ENCODE data around the gene ZBTB42. TPM values are rescaled to one million over a fixed set of nuclear protein-coding genes. Genes with fewer than 3 reads are reported as not detected.
"Not testable (repeated sequence)": the region's sequence is repeated elsewhere in the genome, so short reads cannot be mapped to it uniquely, and the experiment has no call there.

The ZBTB42 gene
- total RNA-seq, 4 donors from 2014 or later, result 3.0 to 8.0 (median 6.3) TPM

GRCh38 chr14:104808456-104808855 is 7.6 kb downstream of the ZBTB42 start:
- TF ChIP-seq, protein P1, sequence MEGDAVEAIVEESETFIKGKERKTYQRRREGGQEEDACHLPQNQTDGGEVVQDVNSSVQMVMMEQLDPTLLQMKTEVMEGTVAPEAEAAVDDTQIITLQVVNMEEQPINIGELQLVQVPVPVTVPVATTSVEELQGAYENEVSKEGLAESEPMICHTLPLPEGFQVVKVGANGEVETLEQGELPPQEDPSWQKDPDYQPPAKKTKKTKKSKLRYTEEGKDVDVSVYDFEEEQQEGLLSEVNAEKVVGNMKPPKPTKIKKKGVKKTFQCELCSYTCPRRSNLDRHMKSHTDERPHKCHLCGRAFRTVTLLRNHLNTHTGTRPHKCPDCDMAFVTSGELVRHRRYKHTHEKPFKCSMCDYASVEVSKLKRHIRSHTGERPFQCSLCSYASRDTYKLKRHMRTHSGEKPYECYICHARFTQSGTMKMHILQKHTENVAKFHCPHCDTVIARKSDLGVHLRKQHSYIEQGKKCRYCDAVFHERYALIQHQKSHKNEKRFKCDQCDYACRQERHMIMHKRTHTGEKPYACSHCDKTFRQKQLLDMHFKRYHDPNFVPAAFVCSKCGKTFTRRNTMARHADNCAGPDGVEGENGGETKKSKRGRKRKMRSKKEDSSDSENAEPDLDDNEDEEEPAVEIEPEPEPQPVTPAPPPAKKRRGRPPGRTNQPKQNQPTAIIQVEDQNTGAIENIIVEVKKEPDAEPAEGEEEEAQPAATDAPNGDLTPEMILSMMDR (IDR thresholded peaks at IDR 0.05), result no peak
- no peak for ATAC-seq (ENCODE audit: low FRiP score)
- no peak for DNase-seq (ENCODE audit: low spot score)

DNA sequence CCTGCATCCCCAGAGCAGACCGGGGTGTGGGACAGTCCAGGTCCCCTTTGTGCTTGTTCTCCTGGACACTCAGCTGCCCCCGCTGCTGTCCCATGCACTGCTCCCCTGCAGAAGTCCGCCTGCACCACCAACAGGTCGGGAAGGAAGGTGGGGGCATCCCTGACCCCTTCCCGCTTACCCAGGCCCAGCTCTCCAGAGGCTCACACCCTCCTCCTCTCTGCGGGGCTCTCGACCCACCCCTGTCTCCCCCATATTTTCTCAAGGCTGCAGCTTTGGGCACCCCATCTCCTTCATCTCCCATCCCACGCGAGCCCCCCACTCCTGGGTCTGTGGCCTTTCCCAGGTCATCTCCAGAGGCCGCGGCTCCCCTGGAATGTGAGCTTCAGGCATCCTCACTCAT is 9.4 kb downstream of the ZBTB42 start:
- TF ChIP-seq, protein P1 (IDR thresholded peaks at IDR 0.05), result no peak
- ATAC-seq (ENCODE audit: low FRiP score) (no peak), DNase-seq (ENCODE audit: low spot score) (no peak)

DNA sequence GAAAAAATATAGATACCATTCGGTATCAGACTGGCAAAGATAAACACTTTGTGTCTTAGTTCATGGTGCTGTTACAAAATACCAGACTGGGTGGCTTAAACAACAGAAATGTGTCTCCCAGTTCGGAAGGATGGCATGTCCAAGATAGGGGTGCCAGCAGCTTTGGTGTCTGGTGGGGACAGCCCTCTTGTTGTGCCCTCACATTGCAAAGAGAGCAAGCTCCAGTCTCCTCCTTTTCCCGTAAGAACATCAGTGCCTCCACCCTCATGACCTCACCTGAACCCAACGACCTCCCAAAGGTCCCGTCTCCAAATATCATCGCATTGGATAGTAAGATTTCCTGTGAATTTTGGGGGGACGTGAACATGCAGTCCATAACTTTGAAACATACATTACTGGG is 12.4 kb downstream of the ZBTB42 start:
- TF ChIP-seq, protein P1 (IDR thresholded peaks at IDR 0.05), result no peak
- no peak for ATAC-seq (ENCODE audit: low FRiP score)
- DNase-seq (ENCODE audit: low spot score), result no peak

DNA sequence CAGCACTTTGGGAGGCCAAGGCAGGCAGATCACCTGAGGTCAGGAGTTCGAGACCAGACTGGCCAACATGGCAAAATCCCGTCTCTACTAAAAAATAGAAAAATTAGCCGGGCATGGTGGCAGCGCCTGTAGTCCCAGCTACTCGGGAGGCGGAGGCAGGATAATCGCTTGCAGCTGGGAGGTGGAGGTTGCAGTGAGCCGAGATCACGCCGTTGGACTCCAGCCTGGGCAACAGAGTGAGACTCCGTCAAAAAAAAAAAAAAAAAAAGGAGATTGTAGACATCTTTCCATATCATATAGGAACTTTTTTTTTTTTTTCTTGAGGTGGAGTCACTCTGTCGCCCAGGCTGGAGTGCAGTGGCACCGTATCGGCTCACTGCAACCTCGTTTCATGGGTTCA is 13.8 kb downstream of the ZBTB42 start:
- not testable (repeated sequence) for DNase-seq (ENCODE audit: low spot score); ATAC-seq (ENCODE audit: low FRiP score)

DNA sequence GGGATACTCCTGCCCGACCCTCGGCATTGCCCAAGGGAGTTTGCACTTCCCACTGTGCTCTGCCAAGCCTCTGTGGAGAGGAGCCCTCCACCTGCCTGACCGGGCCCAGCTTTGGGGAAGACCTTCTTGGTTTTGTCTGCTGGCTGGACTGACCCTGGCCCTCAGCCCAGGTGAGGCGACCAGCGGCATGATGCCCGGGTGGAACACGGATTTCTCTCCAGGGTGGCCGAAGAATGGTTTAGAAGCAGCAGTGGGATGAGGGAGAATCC is 15.6 kb downstream of the ZBTB42 start:
- ATAC-seq (ENCODE audit: low FRiP score) (no peak), DNase-seq (ENCODE audit: low spot score) (no peak)
- TF ChIP-seq, protein P1 (IDR thresholded peaks at IDR 0.05), result no peak

GRCh38 chr14:104817930-104818713 is 17.2 kb downstream of the ZBTB42 start:
- ATAC-seq (ENCODE audit: low FRiP score) (no peak), DNase-seq (ENCODE audit: low spot score) (no peak)
- TF ChIP-seq, protein P1 (IDR thresholded peaks at IDR 0.05), result no peak

DNA sequence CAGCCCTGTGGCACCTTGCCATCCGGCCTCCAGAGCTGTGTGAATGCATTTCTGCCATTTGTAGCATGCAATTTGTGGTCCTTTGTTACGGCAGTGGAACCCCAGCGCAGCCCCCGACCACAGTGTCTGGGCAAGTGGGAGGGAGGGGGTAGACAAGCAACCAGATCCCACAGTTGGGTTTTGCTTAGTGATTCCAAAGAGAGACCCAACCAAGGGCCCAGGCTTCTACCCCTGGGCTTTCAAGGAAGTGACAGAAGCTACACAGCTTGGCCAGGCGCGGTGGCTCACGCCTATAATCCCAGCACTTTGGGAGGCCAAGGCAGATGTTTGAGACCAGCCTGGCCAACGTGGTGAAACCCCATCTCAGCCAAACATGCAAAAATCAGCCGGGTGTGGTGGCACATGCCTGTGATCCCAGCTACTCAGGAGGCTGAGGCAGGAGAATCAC is 17.8 kb downstream of the ZBTB42 start:
- no peak for ATAC-seq (ENCODE audit: low FRiP score)
- no peak for DNase-seq (ENCODE audit: low spot score)
- TF ChIP-seq, protein P1 (IDR thresholded peaks at IDR 0.05), result no peak

Data from omental fat pad (tissue), 4 donors.